GM12872 (cell line): Measurements from ENCODE around the gene REPS2.

Source experiments
- CTCF ChIP-seq: IDR thresholded peaks from 3 replicates; pipeline ENCODE4 v1.5.1; 2011; ENCODE audit warnings: low read depth, mild to moderate bottlenecking, low read length, moderate library complexity; ENCODE audit not compliant: insufficient read depth

Gene REPS2

GRCh38 chrX:16966752-16967448 is 20.4 kb downstream of the REPS2 start:
- no peak for TF ChIP-seq CTCF

- TF ChIP-seq CTCF = no peak
Measured at GRCh38 chrX:16970977-16971376, 24.5 kb downstream of the REPS2 start.

GRCh38 chrX:16971694-16972093 is 25.2 kb downstream of the REPS2 start:
- TF ChIP-seq CTCF = no peak

- no peak for TF ChIP-seq CTCF
Measured at GRCh38 chrX:16975233-16975632, 28.8 kb downstream of the REPS2 start.

GRCh38 chrX:16977771-16978170 is 31.3 kb downstream of the REPS2 start:
- TF ChIP-seq CTCF = no peak

- TF ChIP-seq CTCF = no peak
Measured at GRCh38 chrX:16978193-16978984, 31.9 kb downstream of the REPS2 start.

- TF ChIP-seq CTCF = no peak
Measured at GRCh38 chrX:16979226-16979625, 32.8 kb downstream of the REPS2 start.
